ENCODE measurements around the gene FARS2.

The FARS2 gene

DNA sequence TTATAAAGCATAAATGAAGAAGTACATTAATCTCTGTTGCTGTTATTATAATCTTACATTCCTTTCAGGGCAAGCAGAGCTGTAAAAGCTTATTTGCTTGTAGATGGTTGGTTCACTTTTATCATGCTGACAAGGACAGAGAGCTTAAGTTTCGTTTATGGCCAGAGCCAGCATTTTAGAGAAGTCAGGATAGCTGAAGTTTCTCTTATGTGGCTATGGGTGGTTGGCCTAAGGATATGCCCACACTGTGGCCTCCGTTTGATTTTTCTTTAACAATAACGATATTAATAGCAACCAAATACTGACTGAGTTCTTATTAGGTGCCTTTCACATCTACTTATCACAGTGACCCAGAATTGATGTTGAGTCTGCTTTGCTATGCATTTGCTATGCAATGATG, 78.5 kb downstream of the FARS2 start:
- TF ChIP-seq, protein P1, sequence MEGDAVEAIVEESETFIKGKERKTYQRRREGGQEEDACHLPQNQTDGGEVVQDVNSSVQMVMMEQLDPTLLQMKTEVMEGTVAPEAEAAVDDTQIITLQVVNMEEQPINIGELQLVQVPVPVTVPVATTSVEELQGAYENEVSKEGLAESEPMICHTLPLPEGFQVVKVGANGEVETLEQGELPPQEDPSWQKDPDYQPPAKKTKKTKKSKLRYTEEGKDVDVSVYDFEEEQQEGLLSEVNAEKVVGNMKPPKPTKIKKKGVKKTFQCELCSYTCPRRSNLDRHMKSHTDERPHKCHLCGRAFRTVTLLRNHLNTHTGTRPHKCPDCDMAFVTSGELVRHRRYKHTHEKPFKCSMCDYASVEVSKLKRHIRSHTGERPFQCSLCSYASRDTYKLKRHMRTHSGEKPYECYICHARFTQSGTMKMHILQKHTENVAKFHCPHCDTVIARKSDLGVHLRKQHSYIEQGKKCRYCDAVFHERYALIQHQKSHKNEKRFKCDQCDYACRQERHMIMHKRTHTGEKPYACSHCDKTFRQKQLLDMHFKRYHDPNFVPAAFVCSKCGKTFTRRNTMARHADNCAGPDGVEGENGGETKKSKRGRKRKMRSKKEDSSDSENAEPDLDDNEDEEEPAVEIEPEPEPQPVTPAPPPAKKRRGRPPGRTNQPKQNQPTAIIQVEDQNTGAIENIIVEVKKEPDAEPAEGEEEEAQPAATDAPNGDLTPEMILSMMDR (IDR thresholded peaks at IDR 0.05; ENCODE audit: low read depth, low read length) = no peak
- H3K4me3 ChIP-seq (ENCODE audit: low read depth, low read length) = no peak overlapping the region
- in situ Hi-C loops (cut with HindIII; ENCODE audit: low sequenced_read_pairs) = no loop called here
- DNase-seq (ENCODE audit: low read depth, low spot score) = no peak

DNA sequence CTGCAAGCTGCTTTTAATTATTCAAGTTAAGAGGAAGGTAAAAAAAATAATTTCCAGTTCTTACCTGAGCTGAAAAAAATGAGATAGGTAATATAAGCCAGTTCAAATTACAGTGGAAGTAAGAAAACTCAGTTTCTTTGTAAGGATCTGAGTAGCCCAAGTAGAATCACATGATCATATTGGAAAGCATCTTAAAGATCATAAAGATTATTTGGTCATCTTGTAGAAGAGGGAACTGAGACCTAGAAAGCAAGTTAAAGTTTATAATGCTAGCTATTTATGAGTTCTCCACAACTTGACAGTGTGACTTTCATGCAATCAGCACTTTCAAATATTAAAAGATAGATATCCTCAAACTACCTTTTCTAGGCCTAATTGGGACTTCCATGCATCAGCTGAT, 80.5 kb downstream of the FARS2 start:
- H3K4me3 ChIP-seq (ENCODE audit: low read depth, low read length) = no peak overlapping the region
- no peak for DNase-seq (ENCODE audit: low read depth, low spot score)
- in situ Hi-C loops (cut with HindIII; ENCODE audit: low sequenced_read_pairs) = no loop called here
- TF ChIP-seq, protein P1 (IDR thresholded peaks at IDR 0.05; ENCODE audit: low read depth, low read length) = no peak

DNA sequence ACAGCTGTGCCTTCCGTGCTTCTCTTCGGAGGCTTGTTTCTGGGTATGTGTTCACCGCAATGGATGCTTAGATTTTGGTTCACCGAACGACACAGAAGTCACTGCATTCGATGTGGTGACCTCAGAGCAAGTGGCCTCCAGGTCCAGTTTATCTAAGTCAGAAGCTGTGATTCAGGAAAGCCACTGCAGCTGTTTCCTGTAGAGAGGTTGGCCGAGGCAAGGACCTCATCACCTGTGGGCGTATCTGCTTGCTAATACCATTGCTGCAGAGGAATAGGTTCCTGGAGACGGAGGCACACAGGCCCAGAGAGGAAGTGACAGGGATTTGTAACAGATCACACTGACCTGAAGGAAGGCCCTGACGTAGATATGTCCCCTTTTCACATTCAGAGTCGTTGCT, 82.7 kb downstream of the FARS2 start:
- DNase-seq (ENCODE audit: low read depth, low spot score) = no peak
- TF ChIP-seq, protein P1 (IDR thresholded peaks at IDR 0.05; ENCODE audit: low read depth, low read length) = no peak
- no peak overlapping the region for H3K4me3 ChIP-seq (ENCODE audit: low read depth, low read length)
- in situ Hi-C loops (cut with HindIII; ENCODE audit: low sequenced_read_pairs) = no loop called here

DNA sequence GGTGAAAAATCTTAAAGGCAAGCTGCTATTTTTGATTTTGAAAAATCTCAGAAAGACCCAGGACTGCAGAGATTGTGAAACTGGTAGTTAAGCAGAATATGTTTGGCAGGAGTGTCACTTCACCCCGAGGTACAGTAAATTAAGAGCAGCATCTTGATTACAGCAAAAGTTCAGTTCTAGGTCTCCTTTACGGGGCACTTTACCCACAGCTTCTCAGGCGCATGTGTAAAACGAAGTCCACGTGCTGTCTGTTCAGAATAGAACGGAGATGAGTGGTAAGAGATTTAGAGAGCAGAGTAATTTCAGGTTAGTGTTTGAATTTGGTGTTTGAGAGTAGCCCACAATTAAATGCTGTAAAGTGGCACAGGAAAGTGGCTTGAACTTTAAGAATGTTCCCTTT, 84.0 kb downstream of the FARS2 start:
- no peak for DNase-seq (ENCODE audit: low read depth, low spot score)
- in situ Hi-C loops (cut with HindIII; ENCODE audit: low sequenced_read_pairs) = no loop called here
- H3K4me3 ChIP-seq (ENCODE audit: low read depth, low read length) = no peak overlapping the region
- TF ChIP-seq, protein P1 (IDR thresholded peaks at IDR 0.05; ENCODE audit: low read depth, low read length) = no peak

DNA sequence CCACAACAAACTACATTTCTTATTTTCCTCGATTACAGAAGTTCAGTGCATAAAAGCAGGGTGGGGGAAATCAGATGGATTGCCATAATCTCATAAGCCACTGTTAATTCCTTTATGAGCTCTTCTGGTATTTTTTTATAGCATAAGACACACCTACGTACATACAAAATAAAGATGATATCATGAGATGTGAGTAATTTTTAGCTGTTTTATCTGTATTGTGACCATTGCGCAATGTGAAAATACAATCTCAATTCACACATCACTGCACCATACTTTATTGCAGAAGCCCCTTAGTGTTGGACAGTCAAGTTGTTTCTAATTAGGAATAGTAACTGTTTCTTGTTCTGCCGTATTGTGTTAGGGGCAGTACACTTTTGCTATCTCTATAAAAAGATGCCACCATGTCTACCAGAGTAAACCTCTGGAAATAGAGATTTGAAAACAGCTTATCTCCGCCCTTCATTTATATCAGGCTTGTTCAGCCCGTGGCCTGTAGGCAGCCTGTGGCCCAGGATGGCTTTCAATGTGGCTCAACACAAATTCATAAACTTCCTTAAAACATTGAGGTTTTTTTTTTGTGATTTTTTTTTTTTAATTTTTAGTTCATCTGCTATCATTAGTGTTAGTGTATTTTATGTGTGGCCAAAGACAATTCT, 90.4 kb downstream of the FARS2 start:
- no peak for DNase-seq (ENCODE audit: low read depth, low spot score)
- TF ChIP-seq, protein P1 (IDR thresholded peaks at IDR 0.05; ENCODE audit: low read depth, low read length) = no peak
- in situ Hi-C loops (cut with HindIII; ENCODE audit: low sequenced_read_pairs) = no loop called here
- H3K4me3 ChIP-seq (ENCODE audit: low read depth, low read length) = no peak overlapping the region

DNA sequence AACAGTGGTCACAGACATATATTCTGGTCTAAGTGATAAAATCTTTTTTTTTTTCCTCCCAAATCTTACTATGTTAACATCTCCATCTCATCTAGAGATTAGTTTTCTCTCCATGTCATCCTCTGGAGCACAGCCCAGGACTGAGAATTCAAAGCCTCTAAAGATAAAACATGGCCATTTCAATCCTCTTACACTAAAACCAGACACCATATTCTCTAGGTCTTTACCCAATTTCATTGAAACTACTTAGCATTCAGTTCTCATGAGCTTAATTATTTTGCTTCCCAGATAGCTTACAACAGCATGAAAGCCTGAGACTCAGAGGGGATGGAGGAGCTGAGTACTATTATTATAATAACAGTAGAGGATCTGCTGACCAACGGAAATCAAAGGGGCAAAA, 92.7 kb downstream of the FARS2 start:
- TF ChIP-seq, protein P1 (IDR thresholded peaks at IDR 0.05; ENCODE audit: low read depth, low read length) = no peak

More for the DNA sequence above, 92.7 kb downstream of the FARS2 start:
- DNase-seq (ENCODE audit: low read depth, low spot score) = no peak
- H3K4me3 ChIP-seq (ENCODE audit: low read depth, low read length) = no peak overlapping the region
- in situ Hi-C loops (cut with HindIII; ENCODE audit: low sequenced_read_pairs) = no loop called here

Measured in astrocyte of the spinal cord (primary cell).